DOHH2 (cell line): ENCODE measurements around the gene RPAP2.

Experiments
- CTCF ChIP-seq: fragments of 200-600 bp; sonication (generic); IDR thresholded peaks from one replicate; pipeline ENCODE4 v1.5.1; 2014; ENCODE audit warnings: antibody characterized with exemption, mild to moderate bottlenecking, low read depth, low read length; ENCODE audit not compliant: poor library complexity, severe bottlenecking
- EZH2phosphoT487 ChIP-seq: fragments of 200-600 bp; sonication (generic); IDR thresholded peaks from 2 replicates; pipeline ENCODE4 v1.6.1; 2017; ENCODE audit warnings: borderline replicate concordance, mild to moderate bottlenecking, antibody characterized with exemption, low read length, moderate library complexity, mixed read lengths

GRCh38 chr1:92274939-92275338 lies 23.9 kb upstream of the RPAP2 start:
- TF ChIP-seq CTCF (no peak), EZH2phosphoT487 (no peak)
